Activated CD8-positive, alpha-beta memory T cell treated with anti-CD3 and anti-CD28 coated beads, Interleukin-2, amount 50 U/mL, for 24 hours (primary cell): ENCODE data around the gene MYOM1.

Experiments
- DNase-seq: peaks from one replicate; pipeline ENCODE4 v3.0.0-alpha.2; 2020; ENCODE audit errors: extremely low read depth

MYOM1 gene

GRCh38 chr18:3151399-3152264, 68.1 kb downstream of the MYOM1 start:
- DNase-seq, result no peak

GRCh38 chr18:3150688-3151087, 69.1 kb downstream of the MYOM1 start:
- no peak for DNase-seq

- DNase-seq, result no peak
Observed at GRCh38 chr18:3150274-3150673, 69.5 kb downstream of the MYOM1 start.

- no peak for DNase-seq
Observed at GRCh38 chr18:3148930-3149535, 70.7 kb downstream of the MYOM1 start.

GRCh38 chr18:3147935-3148554, 71.7 kb downstream of the MYOM1 start:
- DNase-seq, result no peak

GRCh38 chr18:3140986-3141639, 78.7 kb downstream of the MYOM1 start:
- no peak for DNase-seq

GRCh38 chr18:3140342-3140741, 79.4 kb downstream of the MYOM1 start:
- DNase-seq, result no peak

- DNase-seq, result no peak
Observed at GRCh38 chr18:3139406-3139805, 80.4 kb downstream of the MYOM1 start.

GRCh38 chr18:3138274-3138975, 81.3 kb downstream of the MYOM1 start:
- no peak for DNase-seq

GRCh38 chr18:3135536-3135935, 84.2 kb downstream of the MYOM1 start:
- DNase-seq, result no peak

- no peak for DNase-seq
Observed at GRCh38 chr18:3132700-3133099, 87.1 kb downstream of the MYOM1 start.

- no peak for DNase-seq
Observed at GRCh38 chr18:3130344-3130743, 89.4 kb downstream of the MYOM1 start.

GRCh38 chr18:3129053-3129864, 90.5 kb downstream of the MYOM1 start:
- peak; percentile 54 for DNase-seq

GRCh38 chr18:3126457-3127097, 93.2 kb downstream of the MYOM1 start:
- no peak for DNase-seq

GRCh38 chr18:3124822-3125221, 94.9 kb downstream of the MYOM1 start:
- no peak for DNase-seq

- DNase-seq, result no peak
Observed at GRCh38 chr18:3122851-3123250, 96.9 kb downstream of the MYOM1 start.

GRCh38 chr18:3121259-3121658, 98.5 kb downstream of the MYOM1 start:
- DNase-seq, result no peak

- no peak for DNase-seq
Observed at GRCh38 chr18:3120356-3120755, 99.4 kb downstream of the MYOM1 start.

GRCh38 chr18:3119401-3120341, 100.1 kb downstream of the MYOM1 start:
- DNase-seq, result no peak
